ENCODE results near the gene POLR3C. TPM values are rescaled to one million over a fixed set of nuclear protein-coding genes. Genes with fewer than 3 reads are reported as not detected.

Gene POLR3C
- polyA plus RNA-seq, 1 donor = 39.4 TPM

DNA sequence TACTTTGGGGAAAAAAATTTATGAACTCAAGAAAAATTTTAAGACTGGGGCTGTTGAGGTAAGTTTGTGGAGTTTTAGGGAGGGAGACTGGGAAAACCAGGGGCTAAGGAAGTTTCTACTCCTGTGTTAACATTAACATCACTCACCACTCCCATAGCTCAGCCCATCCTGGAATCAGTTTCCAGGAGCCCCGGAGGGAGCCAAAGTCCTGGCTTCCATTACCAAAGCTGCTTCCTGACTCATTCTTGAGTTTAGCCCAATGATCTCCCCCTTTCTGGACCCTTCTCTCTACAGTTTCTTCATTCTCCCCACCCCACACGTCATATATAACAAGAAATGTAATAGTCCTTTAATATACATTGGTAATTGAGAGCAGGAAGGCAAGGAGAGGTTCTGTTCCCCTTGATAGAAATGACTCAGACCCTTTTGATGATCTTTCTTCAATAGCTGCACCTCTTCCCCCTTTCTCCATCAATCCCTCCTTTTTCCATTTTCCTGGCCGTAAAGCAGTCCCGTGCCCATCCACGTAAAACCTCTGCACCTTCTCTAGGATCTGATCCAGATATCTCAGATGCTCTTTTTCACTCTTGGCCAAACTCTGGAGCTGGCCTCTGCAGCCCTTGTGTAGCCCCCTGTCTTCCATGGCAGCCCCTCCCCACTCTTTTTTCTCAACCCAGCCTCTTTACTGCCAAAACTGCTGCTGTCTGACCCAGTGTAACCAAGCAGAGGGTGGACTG is 39.5 kb downstream of the POLR3C start:
- DNase-seq = no peak

GRCh38 chr1:145868232-145868631 is 44.2 kb downstream of the POLR3C start:
- DNase-seq = no peak

DNA sequence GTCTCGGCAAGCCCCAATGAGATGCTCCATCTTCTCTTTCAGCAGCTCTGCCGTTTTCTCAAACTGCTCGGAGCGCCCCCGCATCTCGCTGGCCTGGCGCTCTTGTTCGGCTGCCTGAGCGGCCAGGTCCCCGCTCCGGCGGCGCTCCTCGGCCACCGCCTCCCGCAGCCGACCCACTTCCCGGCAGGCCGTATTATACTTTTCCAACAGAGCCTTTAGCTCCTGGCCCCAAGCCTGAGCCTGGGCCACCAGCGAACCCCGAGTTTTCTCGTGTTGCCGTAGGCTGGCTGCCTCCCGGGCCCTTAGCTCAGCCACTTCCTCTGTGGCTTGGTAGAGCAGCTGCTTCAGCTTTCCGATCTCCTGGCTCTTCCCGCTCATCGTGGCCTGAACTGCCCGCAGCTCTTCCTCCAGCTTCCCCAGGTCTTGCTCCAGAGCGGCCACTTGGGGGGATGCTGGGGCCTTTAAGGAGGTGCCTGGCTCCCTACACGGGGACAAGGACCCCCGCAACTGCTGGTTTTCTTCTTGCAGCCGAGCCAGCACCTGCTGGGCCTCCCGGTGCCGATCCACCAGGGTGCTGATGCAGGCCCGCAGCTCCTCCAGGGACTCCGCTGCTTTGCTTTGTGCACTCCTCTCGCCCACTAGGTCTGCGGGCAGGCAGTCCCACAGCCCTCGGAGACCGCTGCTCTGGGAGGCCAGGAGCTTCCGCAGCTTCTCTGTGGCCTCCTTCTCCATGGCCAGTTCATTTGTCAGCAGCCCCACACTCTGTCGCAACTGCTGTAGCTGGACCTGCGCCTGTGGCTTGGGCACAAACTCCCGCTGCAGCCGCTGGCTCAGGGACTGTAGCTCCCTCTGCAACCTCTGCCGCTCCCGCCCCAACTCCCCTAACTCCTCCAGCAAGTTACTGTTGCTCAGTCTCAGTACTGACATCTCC is 48.3 kb downstream of the POLR3C start:
- DNase-seq = no peak

DNA sequence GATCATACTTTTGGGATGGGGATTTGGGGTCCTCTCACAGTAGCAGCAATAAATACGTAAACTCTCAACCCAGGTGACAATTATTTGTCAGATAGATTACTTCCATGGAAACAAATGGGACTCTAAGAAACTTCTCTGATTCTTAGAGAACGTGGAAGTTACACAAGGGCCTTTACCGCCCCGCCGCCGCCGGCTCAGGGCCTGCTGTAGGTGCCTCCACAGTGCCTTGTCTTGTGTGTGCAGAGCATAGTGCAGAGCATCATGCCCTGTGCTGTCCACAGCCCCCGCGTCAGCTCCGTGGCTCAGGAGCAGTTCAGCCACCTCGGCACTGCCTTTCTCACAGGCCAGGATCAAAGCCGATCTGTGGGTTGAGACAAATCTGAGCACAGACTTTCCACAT is 50.6 kb downstream of the POLR3C start:
- DNase-seq = no peak

- no peak for DNase-seq
These were observed 54.0 kb downstream of the POLR3C start for GRCh38 chr1:145877923-145878486.

GRCh38 chr1:145878724-145879123 is 54.7 kb downstream of the POLR3C start:
- DNase-seq = no peak

- no peak for DNase-seq
These were observed 55.8 kb downstream of the POLR3C start for GRCh38 chr1:145879775-145880174.

GRCh38 chr1:145884675-145885074 is 60.7 kb downstream of the POLR3C start:
- DNase-seq = no peak

DNA sequence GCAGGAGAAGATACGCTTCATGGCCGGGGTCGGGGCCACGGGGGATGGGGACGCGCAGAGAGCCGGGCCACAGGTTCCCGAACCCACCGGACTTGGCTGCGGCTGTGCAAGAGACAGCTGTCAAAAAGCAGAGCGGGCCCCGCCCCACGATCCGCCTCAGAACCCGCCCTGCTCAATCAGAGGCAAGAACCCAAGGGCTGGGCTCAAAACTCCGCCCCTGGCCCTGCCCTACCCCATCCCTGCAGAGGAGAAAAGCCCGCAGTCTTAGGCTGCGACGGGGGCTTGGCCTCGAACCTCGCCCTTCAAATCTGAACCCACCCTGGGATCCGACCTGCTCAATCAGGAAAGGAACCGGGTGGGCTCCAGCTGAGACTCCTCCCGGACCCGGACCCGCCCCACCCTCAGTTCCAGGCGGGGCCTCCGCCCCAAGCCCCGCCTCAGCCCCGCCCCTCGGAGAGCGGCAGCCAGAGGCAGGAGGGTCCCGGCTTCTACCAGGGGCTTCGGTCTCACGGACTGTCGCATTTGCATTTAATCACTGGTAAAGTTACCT is 61.8 kb downstream of the POLR3C start, which contains the start of gene ANKRD35:
TSS of gene ANKRD35 (minus strand) at position 129 of the 550 bp plus-strand sequence. CDS start at position 21, 108 bp downstream.
- peak; percentile 70 for DNase-seq

DNA sequence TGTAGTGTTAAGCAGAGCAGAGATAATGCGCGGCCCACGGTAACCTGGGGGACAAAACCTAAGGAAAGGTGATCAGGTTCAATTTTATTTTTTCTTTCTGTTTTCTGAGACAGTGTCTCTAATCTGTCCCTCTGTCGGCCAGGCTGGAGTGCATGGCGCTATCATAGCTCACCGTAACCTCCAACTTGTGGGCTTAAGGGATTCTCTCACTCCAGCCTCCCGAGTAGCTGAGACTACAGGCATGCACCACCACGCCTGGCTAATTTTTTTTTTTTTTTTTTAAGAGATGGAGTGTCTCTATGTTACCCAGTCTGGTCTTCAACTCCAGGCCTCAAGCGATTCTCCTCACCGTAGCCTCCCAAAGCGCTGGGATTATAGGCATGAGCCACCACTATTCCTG is 62.4 kb downstream of the POLR3C start:
- DNase-seq = no peak

DNA sequence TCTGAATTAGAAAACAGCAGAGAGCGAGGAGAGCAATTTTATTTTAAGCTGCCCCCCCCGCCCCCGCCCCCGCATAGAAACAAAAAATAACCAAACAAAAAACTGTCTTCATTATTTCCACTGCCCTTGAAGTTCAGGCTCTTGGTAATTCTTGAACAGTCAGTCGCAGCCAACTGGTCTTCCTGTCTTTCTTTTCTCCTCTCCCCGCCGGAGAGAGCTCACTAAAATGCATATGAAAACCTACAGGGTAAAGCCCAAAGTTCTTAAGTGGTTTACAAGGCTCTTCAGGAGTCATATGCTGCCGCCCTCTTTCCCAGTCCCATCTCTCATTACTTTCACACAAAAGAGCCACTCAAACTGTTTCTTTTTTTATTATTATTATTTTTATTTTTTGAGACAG is 62.8 kb downstream of the POLR3C start:
- DNase-seq = no peak

DNA sequence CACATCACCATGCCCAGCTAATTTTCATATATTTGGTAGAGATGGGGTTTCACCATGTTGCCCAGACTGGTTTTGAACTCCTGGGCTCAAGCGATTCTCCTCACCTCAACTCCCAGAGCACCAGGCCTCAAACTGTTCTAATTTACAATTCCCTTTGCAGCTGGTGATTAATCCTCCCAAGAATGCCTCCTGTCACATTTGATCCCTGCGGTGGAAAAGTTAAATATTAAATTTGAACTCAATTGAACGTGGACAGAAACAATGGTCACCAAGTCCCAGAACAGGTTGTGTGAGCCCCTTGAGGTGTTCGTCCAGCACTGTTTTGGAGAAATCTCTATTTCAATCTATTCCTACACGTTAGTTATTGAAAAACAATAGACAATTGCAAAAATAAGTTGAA is 63.6 kb downstream of the POLR3C start:
- DNase-seq = no peak

GRCh38 chr1:145889722-145890121 is 65.7 kb downstream of the POLR3C start:
- DNase-seq = no peak

DNA sequence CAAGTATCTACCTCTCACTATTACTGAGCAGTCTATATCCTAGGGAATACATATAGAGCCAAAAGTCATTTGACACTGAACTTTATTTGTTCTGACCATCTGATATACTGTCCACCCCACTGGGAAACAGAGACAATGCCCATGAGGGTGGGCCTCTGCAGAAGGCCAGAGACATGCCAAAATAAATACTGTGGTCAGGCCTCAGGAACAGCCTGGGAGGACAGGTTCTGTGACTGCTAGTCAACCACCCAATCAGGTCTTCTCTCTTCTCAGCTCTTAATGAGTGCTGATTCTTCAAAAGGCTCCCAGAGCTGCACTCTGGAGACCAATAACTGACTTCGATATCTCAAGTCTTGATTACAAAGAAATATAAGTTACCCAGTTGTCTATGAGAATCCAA is 67.1 kb downstream of the POLR3C start:
- no peak for DNase-seq

GRCh38 chr1:145891587-145892485 is 67.8 kb downstream of the POLR3C start:
- peak; percentile 96 for DNase-seq

- DNase-seq = no peak
These were observed 68.6 kb downstream of the POLR3C start for GRCh38 chr1:145892486-145893087.

GRCh38 chr1:145893306-145894055 is 69.5 kb downstream of the POLR3C start:
- no peak for DNase-seq
